GM12875 (cell line): ENCODE data around the gene SLC41A1.
"Not testable (repeated sequence)": the region's sequence is repeated elsewhere in the genome, so short reads cannot be mapped to it uniquely, and the experiment has no call there.

ENCODE experiments used
- H3K4me3 ChIP-seq: one replicate; pipeline ENCODE4 v1.5.1; 2011; ENCODE audit warnings: low read depth, low read length, control low read depth
- CTCF ChIP-seq: IDR thresholded peaks from 2 replicates; pipeline ENCODE4 v1.5.1; 2011; ENCODE audit warnings: low read depth, mild to moderate bottlenecking, control low read depth, inconsistent platforms, low read length, moderate library complexity, borderline replicate concordance; ENCODE audit not compliant: insufficient read depth

Gene SLC41A1

GRCh38 chr1:205832326-205832751 lies 19.3 kb upstream of the SLC41A1 start:
- TF ChIP-seq CTCF, result no peak
- no peak overlapping the region for H3K4me3 ChIP-seq

GRCh38 chr1:205827623-205828022 lies 14.6 kb upstream of the SLC41A1 start:
- TF ChIP-seq CTCF, result no peak

GRCh38 chr1:205826995-205827394 lies 14.0 kb upstream of the SLC41A1 start:
- TF ChIP-seq CTCF, result no peak
- H3K4me3 ChIP-seq, result no peak overlapping the region

More at GRCh38 chr1:205827623-205828022, 14.6 kb upstream of the SLC41A1 start:
- no peak overlapping the region for H3K4me3 ChIP-seq

- TF ChIP-seq CTCF, result no peak
Observed at GRCh38 chr1:205826016-205826806, 13.2 kb upstream of the SLC41A1 start.

GRCh38 chr1:205824180-205824579 lies 11.2 kb upstream of the SLC41A1 start:
- no peak overlapping the region for H3K4me3 ChIP-seq
- no peak for TF ChIP-seq CTCF

More at GRCh38 chr1:205826016-205826806, 13.2 kb upstream of the SLC41A1 start:
- no peak overlapping the region for H3K4me3 ChIP-seq

- H3K4me3 ChIP-seq, result not testable (repeated sequence)
Observed at GRCh38 chr1:205823260-205823659, 10.3 kb upstream of the SLC41A1 start.

- TF ChIP-seq CTCF, result no peak
- no peak overlapping the region for H3K4me3 ChIP-seq
Observed at GRCh38 chr1:205822397-205822796, 9.4 kb upstream of the SLC41A1 start.
